Measurements from ENCODE around the gene TRIM14.

Gene TRIM14, protein sequence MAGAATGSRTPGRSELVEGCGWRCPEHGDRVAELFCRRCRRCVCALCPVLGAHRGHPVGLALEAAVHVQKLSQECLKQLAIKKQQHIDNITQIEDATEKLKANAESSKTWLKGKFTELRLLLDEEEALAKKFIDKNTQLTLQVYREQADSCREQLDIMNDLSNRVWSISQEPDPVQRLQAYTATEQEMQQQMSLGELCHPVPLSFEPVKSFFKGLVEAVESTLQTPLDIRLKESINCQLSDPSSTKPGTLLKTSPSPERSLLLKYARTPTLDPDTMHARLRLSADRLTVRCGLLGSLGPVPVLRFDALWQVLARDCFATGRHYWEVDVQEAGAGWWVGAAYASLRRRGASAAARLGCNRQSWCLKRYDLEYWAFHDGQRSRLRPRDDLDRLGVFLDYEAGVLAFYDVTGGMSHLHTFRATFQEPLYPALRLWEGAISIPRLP

DNA sequence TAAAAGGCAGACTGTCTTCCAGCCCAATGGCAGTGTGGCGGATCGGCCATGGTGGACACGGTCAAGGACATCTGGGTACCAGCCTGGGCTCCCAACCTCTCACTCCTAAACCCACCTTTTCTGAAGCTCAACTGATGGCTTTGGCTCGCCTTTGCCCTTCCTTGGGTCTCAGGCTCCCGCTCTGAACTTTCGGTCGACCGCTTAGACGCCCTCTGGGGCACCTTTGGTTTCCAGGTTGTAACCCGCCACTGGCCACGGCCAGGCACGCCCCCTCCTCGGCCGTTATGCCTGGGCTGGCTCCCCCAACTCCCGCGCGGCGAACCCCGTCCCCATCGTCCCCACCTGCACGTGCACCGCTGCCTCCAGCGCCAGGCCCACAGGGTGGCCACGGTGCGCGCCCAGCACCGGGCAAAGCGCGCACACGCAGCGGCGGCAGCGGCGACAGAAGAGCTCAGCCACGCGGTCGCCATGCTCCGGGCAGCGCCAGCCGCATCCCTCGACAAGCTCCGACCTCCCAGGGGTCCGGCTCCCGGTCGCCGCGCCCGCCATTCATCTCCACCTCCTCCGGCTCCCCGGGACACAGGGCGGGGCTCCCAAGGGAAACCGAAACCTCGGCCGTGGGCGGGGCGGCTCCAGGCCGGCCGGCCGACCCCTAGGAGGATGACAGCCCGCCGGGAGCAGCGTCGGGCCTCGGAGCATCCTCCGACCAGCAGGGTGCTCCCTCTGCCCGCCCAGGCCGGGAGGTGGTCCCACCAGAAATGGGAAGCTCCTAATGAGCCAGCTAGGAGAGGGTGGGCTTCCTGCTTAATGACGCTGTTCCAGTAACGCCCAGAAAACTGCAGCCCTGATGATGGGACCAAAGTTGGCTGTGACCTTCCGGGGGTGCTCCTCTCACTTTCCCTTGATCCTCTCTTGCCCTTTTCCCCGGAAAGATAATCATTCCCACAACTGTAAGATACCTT is at the start of gene TRIM14:
Gene TRIM14 (minus strand): TSS at position 583 of the 962 bp plus-strand sequence. CDS start 34 bp downstream, at position 549.
- peak within 1 kb of the TSS; percentile 99 for H3K27ac ChIP-seq
- TF ChIP-seq, protein P1, sequence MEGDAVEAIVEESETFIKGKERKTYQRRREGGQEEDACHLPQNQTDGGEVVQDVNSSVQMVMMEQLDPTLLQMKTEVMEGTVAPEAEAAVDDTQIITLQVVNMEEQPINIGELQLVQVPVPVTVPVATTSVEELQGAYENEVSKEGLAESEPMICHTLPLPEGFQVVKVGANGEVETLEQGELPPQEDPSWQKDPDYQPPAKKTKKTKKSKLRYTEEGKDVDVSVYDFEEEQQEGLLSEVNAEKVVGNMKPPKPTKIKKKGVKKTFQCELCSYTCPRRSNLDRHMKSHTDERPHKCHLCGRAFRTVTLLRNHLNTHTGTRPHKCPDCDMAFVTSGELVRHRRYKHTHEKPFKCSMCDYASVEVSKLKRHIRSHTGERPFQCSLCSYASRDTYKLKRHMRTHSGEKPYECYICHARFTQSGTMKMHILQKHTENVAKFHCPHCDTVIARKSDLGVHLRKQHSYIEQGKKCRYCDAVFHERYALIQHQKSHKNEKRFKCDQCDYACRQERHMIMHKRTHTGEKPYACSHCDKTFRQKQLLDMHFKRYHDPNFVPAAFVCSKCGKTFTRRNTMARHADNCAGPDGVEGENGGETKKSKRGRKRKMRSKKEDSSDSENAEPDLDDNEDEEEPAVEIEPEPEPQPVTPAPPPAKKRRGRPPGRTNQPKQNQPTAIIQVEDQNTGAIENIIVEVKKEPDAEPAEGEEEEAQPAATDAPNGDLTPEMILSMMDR (conservative IDR thresholded peaks at IDR 0.05), result peak; percentile 58

DNA sequence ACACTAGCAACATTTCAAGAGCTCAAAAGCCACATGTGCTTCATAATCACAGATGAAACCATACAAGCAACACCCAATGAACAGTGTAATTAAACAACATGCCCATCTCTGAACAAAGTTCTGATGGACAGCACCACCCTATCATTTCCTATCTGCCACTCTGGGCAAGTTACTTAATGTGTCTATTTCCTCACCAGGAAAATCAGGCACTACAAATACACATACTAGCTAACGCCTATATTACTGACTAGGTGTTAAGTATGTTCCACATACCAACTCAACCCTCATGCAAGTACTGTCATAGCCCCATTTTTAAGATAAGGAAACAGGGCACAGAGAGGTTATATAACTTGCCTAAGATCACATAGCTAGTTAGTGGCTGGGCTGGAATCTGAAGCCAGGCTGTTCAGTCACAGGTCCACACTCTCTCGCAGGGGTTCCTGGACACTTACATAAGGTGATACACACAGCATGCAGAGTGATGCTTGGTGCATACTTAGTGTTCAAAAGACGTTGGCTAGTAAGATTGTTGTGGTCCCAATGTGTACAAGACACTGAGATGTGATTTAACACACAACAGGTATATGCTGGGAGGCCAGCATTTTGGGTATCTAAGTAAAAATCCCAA is 49.2 kb upstream of the TRIM14 start:
- peak overlapping the region; percentile 77; the same call in 1 of the 2 replicates for H3K27ac ChIP-seq
- TF ChIP-seq, protein P1 (conservative IDR thresholded peaks at IDR 0.05), result no peak

DNA sequence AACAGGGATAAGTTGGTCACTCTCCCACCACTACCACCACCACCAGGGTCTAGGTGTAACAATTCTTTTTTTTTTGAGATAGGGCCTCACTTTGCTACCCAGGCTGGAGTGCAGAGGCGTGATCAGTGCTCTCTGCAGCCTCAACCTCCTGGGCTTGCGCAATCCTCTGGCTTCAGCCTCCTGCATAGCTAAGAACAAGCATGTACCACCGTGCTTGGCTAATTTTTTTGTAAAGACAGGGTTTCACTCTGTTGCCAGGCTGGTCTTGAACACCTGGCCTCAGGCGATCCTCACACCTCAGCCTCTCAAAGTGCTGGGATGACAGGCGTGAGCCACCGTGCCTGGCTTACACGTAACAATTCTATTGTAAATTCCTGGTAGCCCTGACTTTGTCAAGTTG is 45.9 kb upstream of the TRIM14 start:
- no peak overlapping the region for H3K27ac ChIP-seq
- TF ChIP-seq, protein P1 (conservative IDR thresholded peaks at IDR 0.05), result no peak

DNA sequence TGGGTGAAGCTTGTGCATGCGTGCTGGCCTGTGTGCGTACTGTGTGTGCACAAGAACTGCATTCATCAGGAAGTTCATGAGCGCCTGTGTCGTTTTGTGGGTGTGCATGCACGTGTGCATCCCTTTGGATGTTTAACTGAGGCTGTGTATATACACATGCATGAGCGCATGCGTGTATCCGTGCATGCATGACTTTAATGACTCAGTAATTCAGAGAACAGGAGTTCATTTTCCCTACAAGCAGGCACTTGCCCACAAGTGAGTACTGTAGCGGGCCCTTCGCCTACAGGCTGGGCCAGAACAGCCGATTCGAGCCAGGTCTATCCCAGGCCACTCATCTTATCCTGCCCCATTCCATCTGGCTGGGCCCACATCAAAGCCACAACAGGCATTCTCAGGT is 43.6 kb upstream of the TRIM14 start:
- TF ChIP-seq, protein P1 (conservative IDR thresholded peaks at IDR 0.05), result no peak
- H3K27ac ChIP-seq, result no peak overlapping the region

DNA sequence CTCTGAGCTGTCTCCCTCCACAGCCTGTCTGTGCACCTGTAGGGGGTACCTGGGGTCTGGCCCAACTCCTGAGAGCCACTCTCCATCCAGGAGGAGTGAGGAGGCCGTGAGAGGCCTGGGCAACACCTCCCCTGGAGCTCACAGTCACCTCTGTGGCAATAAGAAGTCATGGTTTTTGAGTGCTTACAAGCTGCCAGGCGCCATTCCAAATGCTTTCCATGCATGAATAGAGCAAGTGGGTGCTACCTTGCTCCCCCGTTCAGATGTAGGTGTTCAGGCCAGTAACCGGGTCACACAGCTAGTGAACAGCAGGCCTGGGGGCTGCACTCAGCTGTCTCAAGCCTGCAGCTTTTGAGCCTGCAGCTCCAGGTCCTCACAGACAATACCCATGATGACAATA is 42.8 kb upstream of the TRIM14 start:
- TF ChIP-seq, protein P1 (conservative IDR thresholded peaks at IDR 0.05), result no peak
- no peak overlapping the region for H3K27ac ChIP-seq

DNA sequence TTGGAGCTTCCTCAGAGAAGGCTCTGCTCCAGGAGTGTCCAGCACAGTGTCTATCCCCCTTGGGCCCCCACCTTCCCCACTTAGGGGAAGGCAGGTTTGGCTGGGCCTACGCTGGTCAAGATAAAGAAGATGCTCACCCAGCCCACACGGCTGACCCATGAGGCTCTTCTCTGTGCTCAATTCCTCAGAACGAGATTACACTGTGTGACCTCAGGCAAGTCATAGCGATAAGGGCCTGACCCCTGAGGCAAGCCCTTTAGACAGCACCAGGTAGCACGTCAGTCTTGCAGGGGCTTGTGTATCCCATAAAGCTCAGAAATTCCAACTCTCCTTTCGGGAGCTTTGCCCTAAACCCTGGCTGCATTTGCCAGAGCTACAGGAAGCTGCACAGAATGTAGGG is 40.8 kb upstream of the TRIM14 start:
- TF ChIP-seq, protein P1 (conservative IDR thresholded peaks at IDR 0.05), result no peak
- peak overlapping the region; percentile 84 for H3K27ac ChIP-seq

All from VCaP (cell line).